ENCODE data around the gene SEMA5B. TPM values are rescaled to one million over a fixed set of nuclear protein-coding genes. Genes with fewer than 3 reads are reported as not detected.
A peak's percentile ranks its signal among the peaks of the same experiment; 100 is the strongest.

Gene SEMA5B, protein sequence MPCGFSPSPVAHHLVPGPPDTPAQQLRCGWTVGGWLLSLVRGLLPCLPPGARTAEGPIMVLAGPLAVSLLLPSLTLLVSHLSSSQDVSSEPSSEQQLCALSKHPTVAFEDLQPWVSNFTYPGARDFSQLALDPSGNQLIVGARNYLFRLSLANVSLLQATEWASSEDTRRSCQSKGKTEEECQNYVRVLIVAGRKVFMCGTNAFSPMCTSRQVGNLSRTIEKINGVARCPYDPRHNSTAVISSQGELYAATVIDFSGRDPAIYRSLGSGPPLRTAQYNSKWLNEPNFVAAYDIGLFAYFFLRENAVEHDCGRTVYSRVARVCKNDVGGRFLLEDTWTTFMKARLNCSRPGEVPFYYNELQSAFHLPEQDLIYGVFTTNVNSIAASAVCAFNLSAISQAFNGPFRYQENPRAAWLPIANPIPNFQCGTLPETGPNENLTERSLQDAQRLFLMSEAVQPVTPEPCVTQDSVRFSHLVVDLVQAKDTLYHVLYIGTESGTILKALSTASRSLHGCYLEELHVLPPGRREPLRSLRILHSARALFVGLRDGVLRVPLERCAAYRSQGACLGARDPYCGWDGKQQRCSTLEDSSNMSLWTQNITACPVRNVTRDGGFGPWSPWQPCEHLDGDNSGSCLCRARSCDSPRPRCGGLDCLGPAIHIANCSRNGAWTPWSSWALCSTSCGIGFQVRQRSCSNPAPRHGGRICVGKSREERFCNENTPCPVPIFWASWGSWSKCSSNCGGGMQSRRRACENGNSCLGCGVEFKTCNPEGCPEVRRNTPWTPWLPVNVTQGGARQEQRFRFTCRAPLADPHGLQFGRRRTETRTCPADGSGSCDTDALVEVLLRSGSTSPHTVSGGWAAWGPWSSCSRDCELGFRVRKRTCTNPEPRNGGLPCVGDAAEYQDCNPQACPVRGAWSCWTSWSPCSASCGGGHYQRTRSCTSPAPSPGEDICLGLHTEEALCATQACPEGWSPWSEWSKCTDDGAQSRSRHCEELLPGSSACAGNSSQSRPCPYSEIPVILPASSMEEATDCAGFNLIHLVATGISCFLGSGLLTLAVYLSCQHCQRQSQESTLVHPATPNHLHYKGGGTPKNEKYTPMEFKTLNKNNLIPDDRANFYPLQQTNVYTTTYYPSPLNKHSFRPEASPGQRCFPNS
- 0.04 TPM in 1 of 2 replicates, not detected in the other for total RNA-seq (2014; rRNA removed)
- Bru-seq, nascent RNA, result not detected
- BruChase-seq, experiment 1, labeled RNA remaining after a 6-hour chase, result not detected
- BruChase-seq, experiment 2, labeled RNA remaining after a 2-hour chase, result not detected
- long read RNA-seq, result 0 reads

DNA sequence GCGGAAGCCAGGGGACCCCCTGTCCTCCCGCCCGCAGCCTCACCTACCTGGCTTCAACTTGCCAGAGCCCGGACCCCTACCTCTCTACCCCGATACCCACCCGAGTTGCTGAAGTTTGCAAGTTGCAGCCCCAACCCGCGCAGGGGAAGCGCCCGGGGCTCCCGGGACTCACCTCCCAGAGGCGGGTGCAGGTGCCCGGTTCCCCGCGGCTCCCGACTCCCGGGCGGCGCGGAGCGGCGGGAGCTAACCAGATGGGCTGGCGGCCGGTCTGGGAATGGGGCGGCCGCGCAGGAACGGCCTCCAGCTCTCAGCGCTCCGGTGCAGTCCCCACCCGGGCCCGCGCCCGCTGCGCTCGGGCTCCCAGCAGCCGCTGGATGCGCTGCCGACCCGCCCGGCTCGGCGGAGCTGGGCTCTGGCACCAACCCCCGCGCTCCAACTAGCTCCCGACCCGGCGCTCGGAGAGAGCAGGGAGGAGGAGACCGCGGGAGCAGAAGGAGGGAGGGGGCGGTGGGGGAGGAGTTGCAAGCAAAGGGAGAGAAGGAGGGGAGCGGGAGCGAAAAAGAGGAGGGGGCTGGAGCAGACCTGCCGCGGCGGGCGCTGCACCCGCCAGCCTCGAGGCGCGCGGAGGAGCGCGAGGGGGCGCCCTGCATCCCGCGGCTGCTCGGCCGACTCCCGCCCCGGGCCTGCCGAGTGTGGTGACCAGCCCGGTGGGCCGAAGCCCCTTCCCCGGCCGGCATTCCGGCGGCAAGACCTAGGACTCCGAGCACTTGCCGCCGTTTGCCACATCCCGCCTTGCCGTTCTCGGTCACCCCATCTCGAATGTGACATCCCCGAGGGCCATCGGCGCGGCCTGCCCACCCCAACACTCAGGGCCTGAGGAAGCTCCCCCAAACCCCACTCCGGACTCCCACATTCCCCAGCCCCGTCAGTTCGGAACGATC lies at the start of gene SEMA5B:
Gene SEMA5B (minus strand): TSS at position 472 of the 941 bp plus-strand sequence. CDS start 66,500 bp downstream, outside the sequence.
- no TSS peak for BruUV-seq (replicated peaks)
- POLR2A ChIA-PET (ENCODE audit: unreplicated experiment), result no interaction called here
- H3K27me3 ChIP-seq (ENCODE audit: low read length), result peaks cover 95% of the 10 kb centered on the region

More for the DNA sequence above, at the start of gene SEMA5B:
- DNase-seq (peak; percentile 21), ATAC-seq (peak; percentile 55)
- no peak within 1 kb of the TSS for H3K27ac ChIP-seq (ENCODE audit: low read length)
- no peak within 1 kb of the TSS for H3K9ac ChIP-seq (ENCODE audit: low read length)
- peak within 1 kb of the TSS; percentile 92 for H3K4me2 ChIP-seq (ENCODE audit: low read length)
- peak within 1 kb of the TSS; percentile 75 for H3K4me3 ChIP-seq (ENCODE audit: low read length)
- H3K9me3 ChIP-seq (ENCODE audit: low read length), result no peaks in the 10 kb centered on the region
- H3K36me3 ChIP-seq (ENCODE audit: low read depth, low read length), result no peaks in the 10 kb centered on the region
- intact Hi-C loops (cut with micrococcal nuclease), result loop anchor here (1.0 to 10.0 kb wide), 6 partner anchors 84 to 1480 kb away; partner anchors contain the start of gene POLQ
- TF ChIP-seq CTCF (conservative IDR thresholded peaks at IDR 0.05; ENCODE audit: low read depth, low read length) (peak; percentile 68), EZH2 (IDR thresholded peaks at IDR 0.05; ENCODE audit: low read length, unreplicated experiment) (peak; percentile 73), EZH2phosphoT487 (IDR thresholded peaks at IDR 0.05; ENCODE audit: borderline replicate concordance, low read length) (peak; percentile 71; the same call in 1 of the 2 replicates)
- no peaks in the 10 kb centered on the region for H4K20me1 ChIP-seq (ENCODE audit: low read length)
- CTCF ChIA-PET, result interaction anchor here (0.5 to 1.3 kb wide), 6 partner anchors 9 to 273 kb away, joined by 3 to 6 read pairs (median 3); no protein-coding TSS in a partner anchor
- no peaks in the 10 kb centered on the region for H3K9me2 ChIP-seq (replicated peaks; ENCODE audit: low read length)
- H3K4me1 ChIP-seq (ENCODE audit: insufficient read depth, low read length), result peaks cover 17% of the 10 kb centered on the region
- no peaks in the 10 kb centered on the region for H3F3A ChIP-seq (ENCODE audit: low read length, unreplicated experiment)
- no peaks in the 10 kb centered on the region for H3K79me2 ChIP-seq (ENCODE audit: low read length)
- peak within 1 kb of the TSS; percentile 98 for H2AFZ ChIP-seq (ENCODE audit: low read length)

All from PC-3 (cell line).